CD14-positive monocyte (primary cell): ENCODE results near the gene ABCC11. TPM values are rescaled to one million over a fixed set of nuclear protein-coding genes. Genes with fewer than 3 reads are reported as not detected.

Source experiments
- DNase-seq, 3 donors: peaks; one replicate each; pipeline ENCODE4 v3.0.0-alpha.2; 2011 to 2022
- H2AFZ ChIP-seq: 2 replicates; pipeline ENCODE4 v1.6.0; 2012; ENCODE audit warnings: mild to moderate bottlenecking, low read depth, low read length, inconsistent platforms; ENCODE audit not compliant: insufficient read depth, poor library complexity, severe bottlenecking
- H3K27ac ChIP-seq, 2 donors: 1 replicate in 1 of 2; 2 replicates in 1 of 2; pipeline ENCODE4 v1.5.1; 2012 to 2013; ENCODE audit warnings: low read length in 2 of 2, control low read depth in 1 of 2, inconsistent platforms in 1 of 2, low read depth in 1 of 2, mild to moderate bottlenecking in 1 of 2
- H3K27me3 ChIP-seq, 2 donors: one replicate each; pipeline versions ENCODE4 v1.6.0 to v1.6.1; 2011 to 2013; ENCODE audit warnings: low read length in 2 of 2; ENCODE audit not compliant: control insufficient read depth in 2 of 2, insufficient read depth in 2 of 2
- H3K36me3 ChIP-seq, 2 donors: replicated peaks in 1 of 2; 1 replicate in 1 of 2; 2 replicates in 1 of 2; pipeline versions ENCODE4 v1.5.1 to v1.6.1; 2012 to 2013; ENCODE audit warnings: low read length in 2 of 2, control low read depth in 1 of 2, inconsistent platforms in 1 of 2, mild to moderate bottlenecking in 1 of 2; ENCODE audit not compliant: insufficient read depth in 2 of 2, control insufficient read depth in 1 of 2
- H3K4me1 ChIP-seq, 2 donors: 1 replicate in 1 of 2; 2 replicates in 1 of 2; pipeline versions ENCODE4 v1.5.1 to v1.6.1; 2012 to 2013; ENCODE audit warnings: low read length in 2 of 2, control low read depth in 1 of 2, inconsistent platforms in 1 of 2, mild to moderate bottlenecking in 1 of 2, moderate library complexity in 1 of 2; ENCODE audit not compliant: insufficient read depth in 2 of 2, control insufficient read depth in 1 of 2
- H3K4me2 ChIP-seq: replicated peaks from 2 replicates; pipeline ENCODE3; 2012; ENCODE audit warnings: low read length, moderate library complexity, mild to moderate bottlenecking; ENCODE audit not compliant: poor library complexity, severe bottlenecking; ENCODE audit errors: extremely low read depth
- H3K4me3 ChIP-seq, 3 experiments: fragments of 200-600 bp in 1 of 3; sonication (generic) in 1 of 3; replicated peaks in 1 of 3; 1 replicate in 2 of 3; 2 replicates in 1 of 3; pipeline ENCODE4 v1.5.1; 2011 to 2013; ENCODE audit warnings: low read length in 3 of 3, mild to moderate bottlenecking in 3 of 3, control low read depth in 2 of 3, low read depth in 2 of 3, inconsistent platforms in 1 of 3, moderate library complexity in 1 of 3
- H3K79me2 ChIP-seq: 2 replicates; pipeline ENCODE4 v1.6.0; 2012; ENCODE audit warnings: mild to moderate bottlenecking, control low read depth, inconsistent platforms, low read length, moderate library complexity; ENCODE audit not compliant: insufficient read depth
- H3K9ac ChIP-seq: 2 replicates; pipeline ENCODE4 v1.6.0; 2017; ENCODE audit warnings: low read length, mild to moderate bottlenecking; ENCODE audit not compliant: insufficient read depth, poor library complexity, severe bottlenecking
- H3K9me3 ChIP-seq, 2 donors: replicated peaks in 1 of 2; 1 replicate in 1 of 2; 2 replicates in 1 of 2; pipeline versions ENCODE4 v1.5.1 to v1.6.1; 2012 to 2013; ENCODE audit warnings: low read length in 2 of 2, control low read depth in 1 of 2; ENCODE audit not compliant: control insufficient read depth in 1 of 2, insufficient read depth in 1 of 2
- H4K20me1 ChIP-seq: 2 replicates; pipeline ENCODE4 v1.6.0; 2012; ENCODE audit warnings: mild to moderate bottlenecking, low read length, control low read depth, moderate library complexity; ENCODE audit not compliant: insufficient read depth
- H3K27ac Mint-ChIP-seq, 7 donors: one replicate each; pipeline ENCODE4 v1.8.0; 2020; ENCODE audit warnings: mild to moderate bottlenecking in 7 of 7, mixed read lengths in 7 of 7, moderate library complexity in 6 of 7, inconsistent platforms in 2 of 7
- H3K27me3 Mint-ChIP-seq, 3 donors: one replicate each; pipeline ENCODE4 v1.8.0; 2021 to 2022; ENCODE audit warnings: low read depth in 3 of 3, mild to moderate bottlenecking in 3 of 3, mixed read lengths in 3 of 3, moderate library complexity in 3 of 3, inconsistent platforms in 1 of 3
- H3K36me3 Mint-ChIP-seq, 2 donors: one replicate each; pipeline ENCODE4 v1.8.0; 2020; ENCODE audit warnings: mixed read lengths in 2 of 2, inconsistent platforms in 1 of 2, mild to moderate bottlenecking in 1 of 2
- H3K4me1 Mint-ChIP-seq: one replicate; pipeline ENCODE4 v1.8.0; 2020; ENCODE audit warnings: mild to moderate bottlenecking, mixed read lengths
- H3K4me3 Mint-ChIP-seq, 2 donors: one replicate each; pipeline ENCODE4 v1.8.0; 2020; ENCODE audit warnings: mild to moderate bottlenecking in 2 of 2, mixed read lengths in 2 of 2, moderate library complexity in 1 of 2
- H3K9me3 Mint-ChIP-seq, 7 donors: one replicate each; pipeline ENCODE4 v1.8.0; 2020 to 2022; ENCODE audit warnings: mixed read lengths in 7 of 7, mild to moderate bottlenecking in 6 of 7, moderate library complexity in 6 of 7, inconsistent platforms in 2 of 7
- WGBS: methylation state at CpG from one replicate; pipeline ENCODE4 v1.1.5; 2013; ENCODE audit warnings: missing lambda C conversion rate; ENCODE audit not compliant: insufficient coverage; 5-methylcytosine and 5-hydroxymethylcytosine counted together
- intact Hi-C, 2 donors: fragments of 100-400 bp; cut with micrococcal nuclease; formaldehyde crosslinking; loops; one replicate each; pipeline versions ENCODE4 v1.15.0 to v1.15.1; 2023
- polyA plus RNA-seq, 3 donors: library from polyadenylated mRNA; depleted of rRNA in 1 of 3; unstranded in 2 of 3; stranded (reverse) in 1 of 3; fragments of 300-500 nt in 2 of 3; fragments of >200 nt in 1 of 3; fragmentation: Illumina TruSeq in 2 of 3; gene quantifications; 1 replicate in 2 of 3; 2 replicates in 1 of 3; pipeline ENCODE4 v1.2.3, GENCODE V29; 2012 to 2021
- TF ChIP-seq, protein P1 (sequence below): fragments of 200-600 bp; IDR thresholded peaks from one replicate; pipeline ENCODE4 v1.8.0; 2022; ENCODE audit warnings: antibody characterized with exemption, mild to moderate bottlenecking

Gene ABCC11
- polyA plus RNA-seq, 3 donors, result 0.03 TPM; not detected in 2

DNA sequence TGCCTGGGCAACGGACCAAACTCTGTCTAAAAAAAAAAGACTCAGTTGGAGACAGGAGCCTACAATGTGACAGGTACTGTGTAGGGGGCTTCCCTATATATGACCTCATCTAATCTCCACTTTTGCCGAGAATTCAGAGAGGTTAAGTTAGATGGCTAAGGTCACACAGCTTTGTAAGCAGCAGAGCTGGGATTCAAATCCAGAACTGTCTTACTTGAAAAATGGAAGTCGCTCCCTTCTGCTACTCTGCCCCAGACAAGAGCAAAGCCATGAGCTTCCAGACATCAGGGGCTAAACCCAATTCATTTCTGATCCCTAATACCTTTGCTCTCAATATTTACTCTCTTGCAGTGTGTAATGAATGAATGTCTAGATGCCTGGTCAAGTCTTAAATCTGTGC is 50.0 kb downstream of the ABCC11 start:
- Mint-ChIP-seq H3K9me3 (peaks cover 0 to 4% (median 0%) of the 10 kb centered on the region in 7 donors), H3K27ac (no peak overlapping the region), H3K36me3 (no peaks in the 10 kb centered on the region), H3K4me1 (peaks cover 17% of the 10 kb centered on the region), H3K27me3 (peaks cover 0 to 6% (median 0%) of the 10 kb centered on the region in 3 donors), H3K4me3 (no peak overlapping the region)
- no CpG with 5 or more reads among the region's 3 CpGs for WGBS
- no peak overlapping the region for H3K27ac ChIP-seq
- H3K4me1 ChIP-seq, result peaks cover 6 to 16% of the 10 kb centered on the region in 2 donors
- no peaks in the 10 kb centered on the region for H4K20me1 ChIP-seq
- intact Hi-C loops, result no loop called here
- H3K79me2 ChIP-seq, result no peaks in the 10 kb centered on the region
- H3K4me3 ChIP-seq, result no peak overlapping the region
- H3K4me2 ChIP-seq, result no peak overlapping the region
- DNase-seq, result no peak
- H2AFZ ChIP-seq, result no peak overlapping the region
- no peak overlapping the region for H3K9ac ChIP-seq
- no peaks in the 10 kb centered on the region for H3K36me3 ChIP-seq
- TF ChIP-seq, protein P1, sequence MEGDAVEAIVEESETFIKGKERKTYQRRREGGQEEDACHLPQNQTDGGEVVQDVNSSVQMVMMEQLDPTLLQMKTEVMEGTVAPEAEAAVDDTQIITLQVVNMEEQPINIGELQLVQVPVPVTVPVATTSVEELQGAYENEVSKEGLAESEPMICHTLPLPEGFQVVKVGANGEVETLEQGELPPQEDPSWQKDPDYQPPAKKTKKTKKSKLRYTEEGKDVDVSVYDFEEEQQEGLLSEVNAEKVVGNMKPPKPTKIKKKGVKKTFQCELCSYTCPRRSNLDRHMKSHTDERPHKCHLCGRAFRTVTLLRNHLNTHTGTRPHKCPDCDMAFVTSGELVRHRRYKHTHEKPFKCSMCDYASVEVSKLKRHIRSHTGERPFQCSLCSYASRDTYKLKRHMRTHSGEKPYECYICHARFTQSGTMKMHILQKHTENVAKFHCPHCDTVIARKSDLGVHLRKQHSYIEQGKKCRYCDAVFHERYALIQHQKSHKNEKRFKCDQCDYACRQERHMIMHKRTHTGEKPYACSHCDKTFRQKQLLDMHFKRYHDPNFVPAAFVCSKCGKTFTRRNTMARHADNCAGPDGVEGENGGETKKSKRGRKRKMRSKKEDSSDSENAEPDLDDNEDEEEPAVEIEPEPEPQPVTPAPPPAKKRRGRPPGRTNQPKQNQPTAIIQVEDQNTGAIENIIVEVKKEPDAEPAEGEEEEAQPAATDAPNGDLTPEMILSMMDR, result no peak
- no peaks in the 10 kb centered on the region for H3K9me3 ChIP-seq
- H3K27me3 ChIP-seq, result no peaks in the 10 kb centered on the region

DNA sequence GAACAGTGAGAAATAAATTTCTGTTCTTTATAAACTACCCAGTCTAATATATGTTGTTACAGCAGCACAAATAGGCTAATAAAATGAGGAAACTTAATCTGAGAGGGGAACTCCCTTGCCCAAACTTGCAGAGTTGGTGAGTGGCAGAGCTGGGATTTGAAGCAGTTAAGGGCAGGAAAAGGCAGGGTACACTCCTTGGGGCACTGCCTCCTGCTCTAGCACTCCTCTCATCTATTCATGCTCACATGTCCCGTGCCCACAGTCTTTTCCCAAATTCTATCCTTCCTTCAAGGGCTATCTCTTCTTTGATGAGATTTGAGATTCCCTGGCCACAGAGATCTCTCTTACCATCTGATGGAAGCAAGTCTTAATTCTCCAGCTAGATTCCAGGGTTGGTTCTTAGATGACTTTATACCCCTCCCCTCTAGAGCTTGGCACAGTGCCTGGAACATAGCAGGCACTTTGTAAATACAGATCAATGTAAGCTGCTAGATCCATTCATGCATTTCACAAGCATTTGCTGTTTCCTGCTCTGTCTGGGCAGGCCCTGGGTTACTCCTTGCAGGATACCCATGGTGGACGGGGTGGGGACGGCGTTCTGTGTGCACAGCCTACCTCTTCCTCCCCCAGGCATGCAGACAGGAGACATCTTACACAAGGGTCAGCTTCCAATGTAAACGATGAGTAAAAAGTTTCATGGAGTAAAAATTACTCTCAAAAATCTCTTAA is 52.3 kb downstream of the ABCC11 start:
- Histone ChIP-seq H3K4me1 (peaks cover 0 to 11% of the 10 kb centered on the region in 2 donors), H3K27me3 (no peaks in the 10 kb centered on the region), H3K36me3 (no peaks in the 10 kb centered on the region), H2AFZ (peak overlapping the region; percentile 9), H3K79me2 (no peaks in the 10 kb centered on the region), H3K4me2 (no peak overlapping the region), H3K9me3 (no peaks in the 10 kb centered on the region), H3K4me3 (no peak overlapping the region), H3K9ac (no peak overlapping the region), H3K27ac (no peak overlapping the region), H4K20me1 (no peaks in the 10 kb centered on the region)
- H3K9me3 Mint-ChIP-seq, result peaks cover 0 to 4% (median 0%) of the 10 kb centered on the region in 7 donors
- H3K27me3 Mint-ChIP-seq, result peaks cover 0 to 6% (median 0%) of the 10 kb centered on the region in 3 donors
- TF ChIP-seq, protein P1, result no peak
- peaks cover 9% of the 10 kb centered on the region for H3K4me1 Mint-ChIP-seq
- peak in 1 of 3 donors; percentile 2 for DNase-seq
- WGBS, result no CpG with 5 or more reads among the region's 5 CpGs
- no peaks in the 10 kb centered on the region for H3K36me3 Mint-ChIP-seq
- H3K4me3 Mint-ChIP-seq, result no peak overlapping the region
- intact Hi-C loops, result no loop called here
- H3K27ac Mint-ChIP-seq, result peak overlapping the region in 1 of 7 donors; percentile 47
